Ecto neural progenitor cell (in vitro differentiated cells): Measurements from ENCODE around the gene OVCA2.
"Not testable (repeated sequence)": the region's sequence is repeated elsewhere in the genome, so short reads cannot be mapped to it uniquely, and the experiment has no call there.

ENCODE experiments used
- DNase-seq: peaks from one replicate; pipeline ENCODE4 v3.0.0-alpha.2; 2018; ENCODE audit warnings: low spot score

The OVCA2 gene

GRCh38 chr17:2041561-2042389 lies at the start of gene OVCA2:
Gene OVCA2, plus strand, starts transcription at chr17:2042022. Its CDS starts 26 bp downstream, at chr17:2042048.
- DNase-seq, result peak; percentile 100

GRCh38 chr17:1992541-1992940 lies 49.3 kb upstream of the OVCA2 start:
- no peak for DNase-seq

- no peak for DNase-seq
Observed at GRCh38 chr17:1994707-1995106, 47.1 kb upstream of the OVCA2 start.

GRCh38 chr17:1995321-1995892 lies 46.4 kb upstream of the OVCA2 start:
- no peak for DNase-seq

GRCh38 chr17:1995907-1996799 lies 45.7 kb upstream of the OVCA2 start:
- no peak for DNase-seq

GRCh38 chr17:1996800-1997288 lies 45.0 kb upstream of the OVCA2 start:
- no peak for DNase-seq

GRCh38 chr17:1997289-1997926 lies 44.4 kb upstream of the OVCA2 start:
- DNase-seq, result no peak

GRCh38 chr17:1997927-1998742 lies 43.7 kb upstream of the OVCA2 start:
- DNase-seq, result peak; percentile 87

GRCh38 chr17:1999557-2000251 lies 42.1 kb upstream of the OVCA2 start:
- peak; percentile 82 for DNase-seq

- no peak for DNase-seq
Observed at GRCh38 chr17:2002767-2003329, 39.0 kb upstream of the OVCA2 start.

- DNase-seq, result no peak
Observed at GRCh38 chr17:2003525-2003924, 38.3 kb upstream of the OVCA2 start.

- DNase-seq, result no peak
Observed at GRCh38 chr17:2004435-2004952, 37.3 kb upstream of the OVCA2 start.

- no peak for DNase-seq
Observed at GRCh38 chr17:2008332-2009126, 33.3 kb upstream of the OVCA2 start.

- no peak for DNase-seq
Observed at GRCh38 chr17:2009737-2010136, 32.1 kb upstream of the OVCA2 start.

- DNase-seq, result peak; percentile 80
Observed at GRCh38 chr17:2011411-2012371, 30.1 kb upstream of the OVCA2 start.

GRCh38 chr17:2012499-2012898 lies 29.3 kb upstream of the OVCA2 start:
- DNase-seq, result no peak

GRCh38 chr17:2013220-2013993 lies 28.4 kb upstream of the OVCA2 start:
- DNase-seq, result not testable (repeated sequence)
